ENCODE results near the gene RPN1.
"Not testable (repeated sequence)": the region's sequence is repeated elsewhere in the genome, so short reads cannot be mapped to it uniquely, and the experiment has no call there.

RPN1 gene

GRCh38 chr3:128650096-128651050, at the start of gene RPN1:
TSS of gene RPN1 (minus strand) at chr3:128650818. CDS start at chr3:128650800, 18 bp downstream.
- DNase-seq (ENCODE audit: low read depth in 2 of 2): peak; percentile 86 to 93

GRCh38 chr3:128698211-128699047, 47.8 kb upstream of the RPN1 start:
- DNase-seq (ENCODE audit: low read depth in 2 of 2): no peak

- DNase-seq (ENCODE audit: low read depth in 2 of 2): no peak
Observed at GRCh38 chr3:128697341-128697740, 46.7 kb upstream of the RPN1 start.

DNA sequence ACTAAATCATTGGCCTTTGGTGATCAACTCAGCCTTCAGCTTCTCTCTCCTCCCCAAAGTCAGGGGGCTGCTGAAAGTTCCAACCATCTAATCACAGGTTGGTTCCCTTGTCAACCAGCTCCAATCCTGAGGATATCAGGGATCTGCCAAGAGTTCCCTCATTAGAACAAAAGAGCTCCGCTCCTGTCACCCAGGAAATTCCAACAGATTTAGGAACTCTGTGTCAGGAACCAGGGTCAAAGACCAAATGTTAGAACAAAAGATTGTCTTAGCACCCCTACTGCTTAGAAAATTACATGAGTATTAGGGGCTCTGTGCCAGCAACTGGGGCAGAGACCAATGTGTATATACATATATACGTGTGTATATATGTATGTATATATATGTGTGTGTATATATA, 43.1 kb upstream of the RPN1 start:
- no peak for DNase-seq (ENCODE audit: low read depth in 2 of 2)

DNA sequence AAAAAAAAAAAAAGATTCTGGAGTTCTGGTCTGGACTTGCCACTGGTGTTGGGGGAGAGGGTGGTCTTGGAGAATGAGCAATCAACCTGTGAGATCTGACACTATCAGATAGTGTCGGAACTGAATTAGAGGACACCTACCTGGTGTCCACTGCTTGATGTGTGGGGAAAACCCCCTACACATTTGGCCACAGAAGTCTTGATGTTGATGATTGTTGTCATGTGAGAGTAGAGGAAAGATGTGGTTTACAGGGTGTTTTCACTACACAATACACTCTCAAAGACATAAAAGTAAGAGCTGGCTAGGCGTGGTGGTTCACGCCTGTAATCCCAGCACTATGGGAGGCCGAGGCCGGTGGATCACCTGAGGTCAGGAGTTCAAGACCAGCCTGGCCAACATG, 38.4 kb upstream of the RPN1 start:
- DNase-seq (ENCODE audit: low read depth in 2 of 2): no peak

GRCh38 chr3:128686465-128686864, 35.8 kb upstream of the RPN1 start:
- no peak for DNase-seq (ENCODE audit: low read depth in 2 of 2)

GRCh38 chr3:128684986-128685726, 34.5 kb upstream of the RPN1 start:
- DNase-seq (ENCODE audit: low read depth in 2 of 2): no peak

DNA sequence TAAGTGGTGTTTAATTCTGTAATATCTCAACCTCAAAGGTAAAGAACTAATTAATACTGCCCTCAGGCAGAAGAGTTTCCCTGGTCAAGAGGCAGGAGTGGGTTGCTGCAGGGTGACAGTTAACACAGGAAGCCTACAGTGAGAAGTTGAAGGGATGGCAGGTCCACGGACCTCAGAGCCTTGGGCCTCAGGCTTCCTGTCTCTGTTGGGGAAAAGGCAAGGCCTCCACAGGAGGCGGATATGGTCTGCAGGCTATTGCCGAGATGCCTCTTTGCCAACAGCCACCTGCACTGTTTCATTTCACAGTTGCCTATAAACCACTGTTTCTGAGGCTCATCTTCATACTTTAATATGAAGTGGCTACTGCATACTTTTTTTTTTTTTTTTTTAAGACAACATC, 33.3 kb upstream of the RPN1 start:
- no peak for DNase-seq (ENCODE audit: low read depth in 2 of 2)

- DNase-seq (ENCODE audit: low read depth in 2 of 2): no peak
Observed at GRCh38 chr3:128681369-128681829, 30.8 kb upstream of the RPN1 start.

- peak; percentile 92 to 94 for DNase-seq (ENCODE audit: low read depth in 2 of 2)
Observed at GRCh38 chr3:128680603-128681368, 30.2 kb upstream of the RPN1 start.

GRCh38 chr3:128679338-128679737, 28.7 kb upstream of the RPN1 start:
- DNase-seq (ENCODE audit: low read depth in 2 of 2): no peak

DNA sequence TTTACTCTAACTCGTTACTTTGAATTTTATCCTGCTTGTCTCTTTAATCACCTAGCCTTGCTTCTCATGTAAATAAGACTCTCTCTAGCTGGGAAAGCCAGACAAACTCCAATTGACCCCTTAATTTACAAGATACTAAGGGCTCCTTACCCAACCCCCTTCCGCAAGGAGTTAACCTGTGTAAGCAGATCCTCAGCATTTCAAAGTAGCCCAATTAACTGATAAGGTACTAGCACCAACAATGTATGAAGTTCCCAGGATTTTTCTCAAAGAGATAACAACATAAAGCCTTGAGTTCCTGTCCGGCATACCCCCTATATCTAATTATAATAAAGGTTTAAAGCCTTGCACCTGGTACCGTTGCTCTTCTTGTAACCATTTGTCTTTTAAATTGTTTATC, 25.2 kb upstream of the RPN1 start:
- not testable (repeated sequence) for DNase-seq (ENCODE audit: low read depth in 2 of 2)

- DNase-seq (ENCODE audit: low read depth in 2 of 2): no peak
Observed at GRCh38 chr3:128674161-128674784, 23.7 kb upstream of the RPN1 start.

GRCh38 chr3:128667641-128668040, 17.0 kb upstream of the RPN1 start:
- DNase-seq (ENCODE audit: low read depth in 2 of 2): no peak

- DNase-seq (ENCODE audit: low read depth in 2 of 2): no peak
Observed at GRCh38 chr3:128665362-128666021, 14.9 kb upstream of the RPN1 start.

DNA sequence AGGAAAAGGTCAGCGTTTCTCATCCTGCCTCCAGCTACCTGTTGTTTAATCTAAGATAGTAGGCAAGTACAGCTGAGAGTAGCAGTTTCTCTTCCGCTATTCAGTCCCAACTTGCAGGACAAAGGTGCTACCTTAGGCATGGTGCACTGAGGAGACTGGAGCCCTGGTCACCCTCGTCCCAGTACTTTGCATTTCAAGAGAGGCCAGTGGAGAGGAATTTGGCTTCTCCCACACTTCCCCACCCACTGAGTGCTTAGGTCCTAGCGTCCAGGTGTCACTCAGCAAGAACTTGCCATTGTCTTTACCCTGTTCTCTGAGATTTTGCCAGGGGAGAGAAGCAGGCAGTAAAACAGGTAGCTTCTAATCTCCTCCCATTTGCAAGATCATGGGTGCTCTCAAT, 12.5 kb upstream of the RPN1 start:
- no peak for DNase-seq (ENCODE audit: low read depth in 2 of 2)

GRCh38 chr3:128655531-128655930, 4.9 kb upstream of the RPN1 start:
- no peak for DNase-seq (ENCODE audit: low read depth in 2 of 2)

DNA sequence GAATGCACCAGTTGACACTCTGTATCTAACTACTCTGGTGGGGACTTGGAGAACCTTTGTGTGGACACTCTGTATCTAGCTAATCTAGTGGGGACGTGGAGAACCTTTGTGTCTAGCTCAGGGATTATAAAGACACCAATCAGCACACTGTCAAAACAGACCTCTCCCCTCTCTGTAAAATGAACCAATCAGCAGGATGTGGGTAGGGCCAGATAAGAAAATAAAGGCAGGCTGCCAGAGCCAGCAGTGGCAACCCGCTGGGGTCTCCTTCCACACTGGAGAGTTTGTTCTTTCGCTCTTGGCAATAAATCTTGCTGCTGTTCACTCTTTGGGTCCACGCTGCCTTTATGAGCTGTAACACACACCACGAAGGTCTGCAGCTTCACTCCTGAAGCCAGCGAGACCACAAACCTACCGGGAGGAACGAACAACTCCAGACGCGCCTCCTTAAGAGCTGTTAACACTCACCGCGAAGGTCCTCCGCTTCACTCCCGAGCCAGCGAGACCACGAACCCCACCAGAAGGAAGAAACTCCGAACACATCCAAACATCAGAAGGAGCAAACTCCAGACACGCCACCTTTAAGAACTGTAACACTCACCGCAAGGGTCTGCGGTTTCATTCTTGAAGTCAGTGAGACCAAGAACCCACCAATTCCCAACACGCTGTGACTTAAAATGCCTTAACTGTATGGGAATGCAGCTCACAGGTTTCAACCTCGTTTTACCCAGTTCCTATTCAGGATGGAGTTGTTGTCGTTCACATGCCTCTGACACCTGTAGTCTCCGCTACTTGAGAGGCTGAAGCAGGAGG, 3.6 kb upstream of the RPN1 start:
- not testable (repeated sequence) for DNase-seq (ENCODE audit: low read depth in 2 of 2)

- not testable (repeated sequence) for DNase-seq (ENCODE audit: low read depth in 2 of 2)
Observed at GRCh38 chr3:128653383-128653992, 2.9 kb upstream of the RPN1 start.

Data from stimulated activated CD8-positive, alpha-beta memory T cell treated with anti-CD3 and anti-CD28 coated beads, Interleukin-7, amount 100 ng/mL, for 1 hour (primary cell).